ENCODE results near the gene OPRM1.
"Not testable (repeated sequence)": the region's sequence is repeated elsewhere in the genome, so short reads cannot be mapped to it uniquely, and the experiment has no call there.

Gene OPRM1

DNA sequence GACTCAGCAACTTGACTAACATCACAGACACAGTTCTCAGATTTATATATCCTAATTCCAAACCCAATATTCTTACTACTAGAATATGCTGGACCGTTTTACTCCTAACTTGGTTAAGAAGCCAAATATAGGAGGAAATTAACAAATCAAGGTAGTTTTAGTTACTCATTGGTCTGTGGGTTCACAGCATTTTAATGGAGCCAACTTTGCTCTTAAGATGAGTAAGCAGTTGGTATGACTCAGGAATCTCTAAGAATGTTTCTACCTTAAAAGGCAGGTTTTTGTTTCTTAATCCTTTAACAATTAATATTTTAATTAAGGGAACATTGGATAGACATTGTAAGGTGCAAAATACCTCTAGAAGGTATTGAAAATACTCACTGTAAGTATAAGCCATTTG is 31.6 kb downstream of the OPRM1 start:
- DNase-seq (no peak), ATAC-seq (ENCODE audit: insufficient read depth, low read depth) (no peak)
- H3K4me1 ChIP-seq (ENCODE audit: insufficient read depth, low read length), result no peaks in the 10 kb centered on the region
- H3K27me3 ChIP-seq (ENCODE audit: insufficient read depth, low read length, poor library complexity), result no peaks in the 10 kb centered on the region
- H3K4me3 ChIP-seq (ENCODE audit: low read depth in 1 of 2, low read length in 2 of 2), result no peak overlapping the region
- H3K27ac ChIP-seq (ENCODE audit: low read length), result no peak overlapping the region
- no peaks in the 10 kb centered on the region for H3K9me3 ChIP-seq (ENCODE audit: insufficient read depth, low read length, severe bottlenecking)
- H3K9ac ChIP-seq (ENCODE audit: low read depth, low read length), result no peak overlapping the region
- no peaks in the 10 kb centered on the region for H3K36me3 ChIP-seq (ENCODE audit: insufficient read depth, low read length)
- H3K4me2 ChIP-seq (ENCODE audit: insufficient read depth, low read length), result no peak overlapping the region
- no peak overlapping the region for H2AFZ ChIP-seq (ENCODE audit: low read depth, low read length)
- no peaks in the 10 kb centered on the region for H3K79me2 ChIP-seq (ENCODE audit: insufficient read depth, low read length)
- H4K20me1 ChIP-seq (ENCODE audit: insufficient read depth, low read length), result no peaks in the 10 kb centered on the region
- TF ChIP-seq EZH2 (IDR thresholded peaks at IDR 0.05; ENCODE audit: borderline replicate concordance, low read depth, low read length, severe bottlenecking), result no peak
- TF ChIP-seq, protein P1, sequence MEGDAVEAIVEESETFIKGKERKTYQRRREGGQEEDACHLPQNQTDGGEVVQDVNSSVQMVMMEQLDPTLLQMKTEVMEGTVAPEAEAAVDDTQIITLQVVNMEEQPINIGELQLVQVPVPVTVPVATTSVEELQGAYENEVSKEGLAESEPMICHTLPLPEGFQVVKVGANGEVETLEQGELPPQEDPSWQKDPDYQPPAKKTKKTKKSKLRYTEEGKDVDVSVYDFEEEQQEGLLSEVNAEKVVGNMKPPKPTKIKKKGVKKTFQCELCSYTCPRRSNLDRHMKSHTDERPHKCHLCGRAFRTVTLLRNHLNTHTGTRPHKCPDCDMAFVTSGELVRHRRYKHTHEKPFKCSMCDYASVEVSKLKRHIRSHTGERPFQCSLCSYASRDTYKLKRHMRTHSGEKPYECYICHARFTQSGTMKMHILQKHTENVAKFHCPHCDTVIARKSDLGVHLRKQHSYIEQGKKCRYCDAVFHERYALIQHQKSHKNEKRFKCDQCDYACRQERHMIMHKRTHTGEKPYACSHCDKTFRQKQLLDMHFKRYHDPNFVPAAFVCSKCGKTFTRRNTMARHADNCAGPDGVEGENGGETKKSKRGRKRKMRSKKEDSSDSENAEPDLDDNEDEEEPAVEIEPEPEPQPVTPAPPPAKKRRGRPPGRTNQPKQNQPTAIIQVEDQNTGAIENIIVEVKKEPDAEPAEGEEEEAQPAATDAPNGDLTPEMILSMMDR (IDR thresholded peaks at IDR 0.05; ENCODE audit: borderline replicate concordance, extremely low read depth, low read length, poor library complexity, severe bottlenecking), result no peak

DNA sequence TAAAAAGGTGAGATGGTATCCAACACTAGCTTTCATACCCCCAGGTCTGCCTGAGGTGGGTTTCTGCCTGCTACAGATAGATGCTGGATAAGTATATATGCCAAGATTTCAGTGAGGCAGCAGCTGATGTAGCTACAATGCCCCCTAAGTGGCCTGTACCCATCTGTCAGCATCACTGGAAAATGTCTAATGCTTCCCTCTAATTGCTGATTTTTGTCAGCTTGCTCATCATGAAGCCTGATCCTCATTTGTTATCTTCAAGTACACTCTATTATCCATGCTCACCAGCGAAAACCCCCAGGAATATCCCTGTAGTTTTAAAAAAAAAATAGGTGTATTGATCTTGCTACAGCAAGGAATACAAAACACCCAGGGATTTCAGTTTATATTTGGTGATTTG is 32.2 kb downstream of the OPRM1 start:
- H3K4me1 ChIP-seq (ENCODE audit: insufficient read depth, low read length), result no peaks in the 10 kb centered on the region
- no peaks in the 10 kb centered on the region for H3K27me3 ChIP-seq (ENCODE audit: insufficient read depth, low read length, poor library complexity)
- no peaks in the 10 kb centered on the region for H3K79me2 ChIP-seq (ENCODE audit: insufficient read depth, low read length)
- no peak for TF ChIP-seq EZH2 (IDR thresholded peaks at IDR 0.05; ENCODE audit: borderline replicate concordance, low read depth, low read length, severe bottlenecking)
- TF ChIP-seq, protein P1 (IDR thresholded peaks at IDR 0.05; ENCODE audit: borderline replicate concordance, extremely low read depth, low read length, poor library complexity, severe bottlenecking), result no peak
- H3K36me3 ChIP-seq (ENCODE audit: insufficient read depth, low read length), result no peaks in the 10 kb centered on the region
- no peak overlapping the region for H3K27ac ChIP-seq (ENCODE audit: low read length)
- H3K9me3 ChIP-seq (ENCODE audit: insufficient read depth, low read length, severe bottlenecking), result no peaks in the 10 kb centered on the region
- no peak overlapping the region for H3K4me3 ChIP-seq (ENCODE audit: low read depth in 1 of 2, low read length in 2 of 2)
- DNase-seq (no peak), ATAC-seq (ENCODE audit: insufficient read depth, low read depth) (no peak)
- H4K20me1 ChIP-seq (ENCODE audit: insufficient read depth, low read length), result no peaks in the 10 kb centered on the region
- H2AFZ ChIP-seq (ENCODE audit: low read depth, low read length), result no peak overlapping the region
- H3K4me2 ChIP-seq (ENCODE audit: insufficient read depth, low read length), result no peak overlapping the region
- H3K9ac ChIP-seq (ENCODE audit: low read depth, low read length), result no peak overlapping the region

DNA sequence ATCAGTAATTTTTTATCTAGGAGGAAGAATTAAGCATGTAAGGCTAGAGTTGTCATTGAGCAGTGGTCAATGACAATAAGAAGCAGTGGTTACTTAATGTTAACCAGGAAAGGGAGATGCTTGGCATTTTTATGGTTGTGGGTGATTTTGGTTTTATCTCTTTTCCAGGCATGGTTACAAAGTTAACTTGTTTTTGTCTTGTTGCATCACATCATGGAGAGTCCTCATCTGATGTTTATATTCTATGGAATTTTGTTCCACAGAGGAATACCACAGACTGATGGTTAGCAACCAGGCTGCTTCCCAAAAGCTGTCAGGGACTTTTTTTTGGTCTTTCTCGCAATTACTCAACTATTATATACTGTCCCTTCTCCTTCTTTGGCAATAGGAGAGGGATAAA is 32.7 kb downstream of the OPRM1 start:
- Histone ChIP-seq H3K9ac (ENCODE audit: low read depth, low read length) (no peak overlapping the region), H2AFZ (ENCODE audit: low read depth, low read length) (no peak overlapping the region), H3K27me3 (ENCODE audit: insufficient read depth, low read length, poor library complexity) (no peaks in the 10 kb centered on the region), H3K4me2 (ENCODE audit: insufficient read depth, low read length) (no peak overlapping the region), H3K36me3 (ENCODE audit: insufficient read depth, low read length) (no peaks in the 10 kb centered on the region), H3K4me3 (ENCODE audit: low read depth in 1 of 2, low read length in 2 of 2) (no peak overlapping the region), H3K27ac (ENCODE audit: low read length) (no peak overlapping the region), H3K9me3 (ENCODE audit: insufficient read depth, low read length, severe bottlenecking) (no peaks in the 10 kb centered on the region), H3K4me1 (ENCODE audit: insufficient read depth, low read length) (no peaks in the 10 kb centered on the region), H3K79me2 (ENCODE audit: insufficient read depth, low read length) (no peaks in the 10 kb centered on the region), H4K20me1 (ENCODE audit: insufficient read depth, low read length) (no peaks in the 10 kb centered on the region)
- ATAC-seq (ENCODE audit: insufficient read depth, low read depth) (no peak), DNase-seq (no peak)
- TF ChIP-seq, protein P1 (IDR thresholded peaks at IDR 0.05; ENCODE audit: borderline replicate concordance, extremely low read depth, low read length, poor library complexity, severe bottlenecking), result no peak
- TF ChIP-seq EZH2 (IDR thresholded peaks at IDR 0.05; ENCODE audit: borderline replicate concordance, low read depth, low read length, severe bottlenecking), result no peak

DNA sequence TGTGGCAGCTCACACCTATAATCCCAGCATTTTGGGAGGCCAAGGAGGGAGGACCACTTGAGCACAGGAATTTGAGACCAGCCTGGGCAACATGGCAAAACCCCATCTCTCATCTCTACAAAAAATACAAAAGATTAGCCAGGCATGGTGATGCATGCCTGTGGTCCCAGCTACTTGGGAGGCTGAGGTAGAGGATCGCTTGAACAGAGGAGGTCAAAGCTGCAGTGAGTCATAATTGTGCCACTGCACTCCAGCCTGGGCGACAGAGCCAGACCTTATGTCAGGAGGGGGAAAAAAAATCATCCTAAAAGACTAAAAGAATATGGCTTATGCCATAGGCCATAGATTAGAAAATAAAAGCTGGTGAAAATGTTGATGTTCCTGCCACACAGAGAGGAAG is 39.6 kb downstream of the OPRM1 start:
- H3K4me2 ChIP-seq (ENCODE audit: insufficient read depth, low read length); H3K27me3 ChIP-seq (ENCODE audit: insufficient read depth, low read length, poor library complexity); H3K9me3 ChIP-seq (ENCODE audit: insufficient read depth, low read length, severe bottlenecking); ATAC-seq (ENCODE audit: insufficient read depth, low read depth); H4K20me1 ChIP-seq (ENCODE audit: insufficient read depth, low read length); H3K4me1 ChIP-seq (ENCODE audit: insufficient read depth, low read length); H3K27ac ChIP-seq (ENCODE audit: low read length); H3K4me3 ChIP-seq (ENCODE audit: low read depth in 1 of 2, low read length in 2 of 2); H3K9ac ChIP-seq (ENCODE audit: low read depth, low read length); DNase-seq; H2AFZ ChIP-seq (ENCODE audit: low read depth, low read length); H3K36me3 ChIP-seq (ENCODE audit: insufficient read depth, low read length); H3K79me2 ChIP-seq (ENCODE audit: insufficient read depth, low read length): not testable (repeated sequence)
